HEK293 (cell line): ENCODE results near the gene LNPEP.

ENCODE experiments used
- CTCF ChIA-PET: fragments of 350-600 bp; formaldehyde crosslinking; extraction: SDS; loops from one replicate; lab custom pipeline; 2021; ENCODE audit warnings: antibody characterized with exemption; lab: Yijun Ruan, JAX
- POLR2A ChIA-PET: fragments of 300-600 bp; formaldehyde crosslinking; extraction: SDS; loops from one replicate; lab custom pipeline; 2020; ENCODE audit warnings: antibody characterized with exemption, inconsistent platforms; lab: Yijun Ruan, JAX
- H3K27ac ChIP-seq: fragments of 200-500 bp; sonication (Bioruptor generic); 2 replicates; pipeline ENCODE4 v1.5.1; 2014; ENCODE audit warnings: low read depth, low read length, control low read depth, inconsistent platforms; ENCODE audit errors: extremely low read depth
- H3K36me3 ChIP-seq, 2 experiments: fragments of 200-500 bp in 1 of 2; sonication (Bioruptor generic) in 1 of 2; 1 replicate in 1 of 2; 2 replicates in 1 of 2; pipeline ENCODE4 v1.5.1; 2014 to 2017; ENCODE audit warnings: inconsistent platforms in 2 of 2, low read length in 2 of 2; ENCODE audit not compliant: control insufficient read depth in 2 of 2, insufficient read depth in 1 of 2
- H3K4me1 ChIP-seq: fragments of 200-500 bp; sonication (Bioruptor generic); 2 replicates; pipeline ENCODE4 v1.5.1; 2014; ENCODE audit warnings: mild to moderate bottlenecking, low read length, inconsistent platforms; ENCODE audit not compliant: control insufficient read depth, insufficient read depth
- H3K4me3 ChIP-seq: 2 replicates; pipeline ENCODE4 v1.5.1; 2011; ENCODE audit warnings: low read depth, mild to moderate bottlenecking, control low read depth, low read length, moderate library complexity
- H3K9me3 ChIP-seq: fragments of 200-500 bp; sonication (Bioruptor generic); 2 replicates; pipeline ENCODE4 v1.5.1; 2014; ENCODE audit warnings: low read depth, low read length, inconsistent platforms; ENCODE audit not compliant: control insufficient read depth, insufficient read depth
- ELK4 ChIP-seq: IDR thresholded peaks from 2 replicates; pipeline ENCODE4 v1.6.1; 2011; ENCODE audit warnings: mild to moderate bottlenecking, low read depth, low read length, borderline replicate concordance
- GLIS1 ChIP-seq: fragments of 450-650 bp; formaldehyde crosslinking; IDR thresholded peaks from 2 replicates; pipeline ENCODE4 v1.5.1; 2016; ENCODE audit warnings: missing biosample characterization, missing genetic modification characterization
- KLF7 ChIP-seq: fragments of 450-650 bp; formaldehyde crosslinking; IDR thresholded peaks from 2 replicates; pipeline ENCODE4 v1.5.1; 2016; ENCODE audit warnings: missing biosample characterization, missing genetic modification characterization, borderline replicate concordance
- MZF1 ChIP-seq: fragments of 450-650 bp; formaldehyde crosslinking; IDR thresholded peaks from 2 replicates; pipeline ENCODE4 v1.5.1; 2017; ENCODE audit warnings: missing biosample characterization, missing genetic modification characterization, borderline replicate concordance
- PRDM1 ChIP-seq: fragments of 450-650 bp; formaldehyde crosslinking; IDR thresholded peaks from 2 replicates; pipeline ENCODE4; 2016; ENCODE audit warnings: missing biosample characterization, missing genetic modification characterization
- SALL2 ChIP-seq: fragments of 450-650 bp; formaldehyde crosslinking; IDR thresholded peaks from 2 replicates; pipeline ENCODE4 v1.5.0; 2017; ENCODE audit warnings: missing biosample characterization, mild to moderate bottlenecking, missing genetic modification characterization, borderline replicate concordance
- TCF7L2 ChIP-seq: IDR thresholded peaks from 2 replicates; pipeline ENCODE4 v1.6.1; 2011; ENCODE audit warnings: low read depth, mild to moderate bottlenecking, inconsistent platforms, low read length, moderate library complexity, borderline replicate concordance
- ZBTB49 ChIP-seq: fragments of 450-650 bp; formaldehyde crosslinking; IDR thresholded peaks from 2 replicates; pipeline ENCODE4 v1.5.1; 2016; ENCODE audit warnings: missing biosample characterization, missing genetic modification characterization, low read depth
- ZBTB6 ChIP-seq: fragments of 450-650 bp; formaldehyde crosslinking; IDR thresholded peaks from 2 replicates; pipeline ENCODE4 v1.5.1; 2017; ENCODE audit warnings: missing biosample characterization, missing genetic modification characterization
- ZIC2 ChIP-seq: fragments of 450-650 bp; formaldehyde crosslinking; IDR thresholded peaks from 2 replicates; pipeline ENCODE4 v1.5.1; 2016; ENCODE audit warnings: missing biosample characterization, missing genetic modification characterization
- ZNF112 ChIP-seq: fragments of 450-650 bp; formaldehyde crosslinking; IDR thresholded peaks from 2 replicates; pipeline ENCODE4 v1.5.0; 2017; ENCODE audit warnings: missing biosample characterization, missing genetic modification characterization
- ZNF121 ChIP-seq: fragments of 450-650 bp; formaldehyde crosslinking; IDR thresholded peaks from 2 replicates; pipeline ENCODE4 v1.5.1; 2016; ENCODE audit warnings: missing biosample characterization, missing genetic modification characterization
- ZNF174 ChIP-seq: fragments of 450-650 bp; formaldehyde crosslinking; IDR thresholded peaks from 2 replicates; pipeline ENCODE4 v1.5.0; 2017; ENCODE audit warnings: missing biosample characterization, mild to moderate bottlenecking, missing genetic modification characterization
- ZNF341 ChIP-seq: fragments of 450-650 bp; formaldehyde crosslinking; IDR thresholded peaks from 2 replicates; pipeline ENCODE4; 2016; ENCODE audit warnings: low read depth, missing biosample characterization, missing genetic modification characterization
- ZNF473 ChIP-seq: fragments of 450-650 bp; formaldehyde crosslinking; IDR thresholded peaks from 2 replicates; pipeline ENCODE4 v1.5.1; 2017; ENCODE audit warnings: missing biosample characterization, missing genetic modification characterization
- ZNF548 ChIP-seq: fragments of 450-650 bp; formaldehyde crosslinking; IDR thresholded peaks from 2 replicates; pipeline ENCODE4 v1.5.1; 2016; ENCODE audit warnings: missing biosample characterization, missing genetic modification characterization
- ZNF558 ChIP-seq: fragments of 450-650 bp; formaldehyde crosslinking; IDR thresholded peaks from 2 replicates; pipeline ENCODE4 v1.5.1; 2016; ENCODE audit warnings: missing biosample characterization, missing genetic modification characterization
- ZNF701 ChIP-seq: fragments of 450-650 bp; formaldehyde crosslinking; IDR thresholded peaks from 2 replicates; pipeline ENCODE4 v1.5.1; 2016; ENCODE audit warnings: missing biosample characterization, missing genetic modification characterization
- ZNF707 ChIP-seq: fragments of 450-650 bp; formaldehyde crosslinking; IDR thresholded peaks from 2 replicates; pipeline ENCODE4 v1.5.1; 2016; ENCODE audit warnings: missing biosample characterization, missing genetic modification characterization
- ZNF791 ChIP-seq: fragments of 450-650 bp; formaldehyde crosslinking; IDR thresholded peaks from 2 replicates; pipeline ENCODE4 v1.5.1; 2016; ENCODE audit warnings: missing biosample characterization, missing genetic modification characterization
- ZSCAN23 ChIP-seq: fragments of 450-650 bp; formaldehyde crosslinking; IDR thresholded peaks from 2 replicates; pipeline ENCODE4 v1.5.1; 2016; ENCODE audit warnings: missing biosample characterization, missing genetic modification characterization
- TF ChIP-seq, protein P1 (sequence below): fragments of 450-650 bp; formaldehyde crosslinking; IDR thresholded peaks from 2 replicates; pipeline ENCODE4 v1.5.1; 2016; ENCODE audit warnings: missing biosample characterization, missing genetic modification characterization
- TF ChIP-seq, protein P2 (sequence below): fragments of 450-650 bp; formaldehyde crosslinking; IDR thresholded peaks from 2 replicates; pipeline ENCODE4 v1.5.1; 2016; ENCODE audit warnings: missing biosample characterization, missing genetic modification characterization

The LNPEP gene

GRCh38 chr5:97073420-97073819 lies 137.5 kb downstream of the LNPEP start (continued):
- TF ChIP-seq, protein P1, sequence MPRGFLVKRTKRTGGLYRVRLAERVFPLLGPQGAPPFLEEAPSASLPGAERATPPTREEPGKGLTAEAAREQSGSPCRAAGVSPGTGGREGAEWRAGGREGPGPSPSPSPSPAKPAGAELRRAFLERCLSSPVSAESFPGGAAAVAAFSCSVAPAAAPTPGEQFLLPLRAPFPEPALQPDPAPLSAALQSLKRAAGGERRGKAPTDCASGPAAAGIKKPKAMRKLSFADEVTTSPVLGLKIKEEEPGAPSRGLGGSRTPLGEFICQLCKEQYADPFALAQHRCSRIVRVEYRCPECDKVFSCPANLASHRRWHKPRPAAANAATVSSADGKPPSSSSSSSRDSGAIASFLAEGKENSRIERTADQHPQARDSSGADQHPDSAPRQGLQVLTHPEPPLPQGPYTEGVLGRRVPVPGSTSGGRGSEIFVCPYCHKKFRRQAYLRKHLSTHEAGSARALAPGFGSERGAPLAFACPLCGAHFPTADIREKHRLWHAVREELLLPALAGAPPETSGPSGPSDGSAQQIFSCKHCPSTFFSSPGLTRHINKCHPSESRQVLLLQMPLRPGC (tag by site-specific recombination) = no peak
- TF ChIP-seq ZIC2 = no peak
- TF ChIP-seq KLF7 (tag by site-specific recombination) = no peak
- TF ChIP-seq ELK4 = no peak
- no peak for TF ChIP-seq MZF1 (tag by site-specific recombination)
- no peak for TF ChIP-seq ZNF341 (tag by site-specific recombination)
- no peak for TF ChIP-seq ZNF112 (tag by site-specific recombination)

- Histone ChIP-seq H3K4me1 (no peaks in the 10 kb centered on the region), H3K27ac (no peak overlapping the region), H3K4me3 (no peak overlapping the region), H3K9me3 (no peaks in the 10 kb centered on the region), H3K36me3 (no peaks in the 10 kb centered on the region)
- ChIA-PET POLR2A (no interaction called here), CTCF (interaction anchor here (0.7 kb wide), 1 partner anchor 347 kb away, joined by 3 read pairs; no protein-coding TSS in a partner anchor)
- TF ChIP-seq ZNF548 (tag by site-specific recombination) = no peak
- no peak for TF ChIP-seq ZBTB6 (tag by site-specific recombination)
- TF ChIP-seq SALL2 (tag by site-specific recombination) = no peak
- TF ChIP-seq ZNF707 = no peak
- TF ChIP-seq ZBTB49 (tag by site-specific recombination) = no peak
- no peak for TF ChIP-seq ZNF473 (tag by site-specific recombination)
- TF ChIP-seq PRDM1 (tag by site-specific recombination) = no peak
Observed at GRCh38 chr5:97074859-97075489, 139.1 kb downstream of the LNPEP start.

DNA sequence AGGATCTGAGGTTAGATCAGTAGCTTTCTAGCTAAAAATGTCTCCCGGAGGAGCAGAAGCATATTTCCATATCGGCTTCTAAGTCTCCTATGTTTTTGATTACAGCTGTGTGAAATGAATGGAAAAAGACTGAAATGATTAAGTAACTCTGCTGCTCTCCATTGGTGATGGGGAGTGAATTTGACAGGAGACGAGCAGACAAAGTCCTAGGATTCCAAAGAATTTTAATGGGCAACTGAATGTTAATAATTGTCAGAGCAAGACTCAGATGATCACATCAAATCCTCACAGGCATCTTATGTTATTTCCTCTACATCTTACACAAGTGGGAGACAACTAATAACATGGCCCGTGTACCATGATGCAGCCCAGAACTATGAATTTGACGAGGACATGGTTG lies 139.8 kb downstream of the LNPEP start:
- no peak overlapping the region for H3K27ac ChIP-seq
- no peaks in the 10 kb centered on the region for H3K4me1 ChIP-seq
- no peaks in the 10 kb centered on the region for H3K36me3 ChIP-seq
- ChIA-PET CTCF (interaction anchor here (0.7 kb wide), 1 partner anchor 346 kb away, joined by 3 read pairs; no protein-coding TSS in a partner anchor), POLR2A (no interaction called here)
- H3K9me3 ChIP-seq = no peaks in the 10 kb centered on the region
- H3K4me3 ChIP-seq = no peak overlapping the region
- TF ChIP-seq TCF7L2 (no peak), ZNF701 (tag by site-specific recombination) (no peak), ZNF121 (tag by site-specific recombination) (no peak), ZNF558 (tag by site-specific recombination) (no peak), ZSCAN23 (tag by site-specific recombination) (no peak), ELK4 (no peak), GLIS1 (tag by site-specific recombination) (no peak), ZNF174 (no peak), ZNF791 (tag by site-specific recombination) (no peak)
- TF ChIP-seq, protein P2, sequence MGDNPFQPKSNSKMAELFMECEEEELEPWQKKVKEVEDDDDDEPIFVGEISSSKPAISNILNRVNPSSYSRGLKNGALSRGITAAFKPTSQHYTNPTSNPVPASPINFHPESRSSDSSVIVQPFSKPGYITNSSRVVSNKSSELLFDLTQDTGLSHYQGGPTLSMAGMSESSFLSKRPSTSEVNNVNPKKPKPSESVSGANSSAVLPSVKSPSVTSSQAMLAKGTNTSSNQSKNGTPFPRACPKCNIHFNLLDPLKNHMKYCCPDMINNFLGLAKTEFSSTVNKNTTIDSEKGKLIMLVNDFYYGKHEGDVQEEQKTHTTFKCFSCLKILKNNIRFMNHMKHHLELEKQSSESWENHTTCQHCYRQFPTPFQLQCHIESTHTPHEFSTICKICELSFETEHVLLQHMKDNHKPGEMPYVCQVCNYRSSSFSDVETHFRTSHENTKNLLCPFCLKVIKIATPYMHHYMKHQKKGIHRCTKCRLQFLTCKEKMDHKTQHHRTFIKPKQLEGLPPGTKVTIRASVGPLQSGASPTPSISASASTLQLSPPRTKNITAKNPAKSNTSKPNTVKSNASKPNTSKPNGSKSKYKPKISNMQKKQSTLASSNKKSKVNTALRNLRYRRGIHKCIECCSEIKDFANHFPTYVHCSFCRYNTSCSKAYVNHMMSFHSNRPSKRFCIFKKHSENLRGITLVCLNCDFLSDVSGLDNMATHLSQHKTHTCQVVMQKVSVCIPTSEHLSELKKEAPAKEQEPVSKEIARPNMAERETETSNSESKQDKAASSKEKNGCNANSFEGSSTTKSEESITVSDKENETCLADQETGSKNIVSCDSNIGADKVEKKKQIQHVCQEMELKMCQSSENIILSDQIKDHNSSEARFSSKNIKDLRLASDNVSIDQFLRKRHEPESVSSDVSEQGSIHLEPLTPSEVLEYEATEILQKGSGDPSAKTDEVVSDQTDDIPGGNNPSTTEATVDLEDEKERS (tag by site-specific recombination) = no peak
